Nephron progenitor cell (in vitro differentiated cells): Measurements from ENCODE around the gene OR52E2.

Experiments used
- DNase-seq: peaks from one replicate; pipeline ENCODE4 v3.0.0; 2021
- H3K27ac Mint-ChIP-seq: 2 replicates; pipeline ENCODE4 v1.8.0; 2021; ENCODE audit warnings: mild to moderate bottlenecking, moderate library complexity, mixed read lengths
- H3K27me3 Mint-ChIP-seq: 2 replicates; pipeline ENCODE4 v1.8.0; 2021; ENCODE audit warnings: mild to moderate bottlenecking, low read depth, mixed read lengths; ENCODE audit not compliant: poor library complexity
- H3K36me3 Mint-ChIP-seq: 2 replicates; pipeline ENCODE4 v1.8.0; 2021; ENCODE audit warnings: low read depth, mixed read lengths
- H3K4me1 Mint-ChIP-seq: 2 replicates; pipeline ENCODE4 v1.8.0; 2021; ENCODE audit warnings: mixed read lengths
- H3K4me3 Mint-ChIP-seq: 2 replicates; pipeline ENCODE4 v1.8.0; 2021; ENCODE audit warnings: mild to moderate bottlenecking, moderate library complexity, mixed read lengths
- H3K9me3 Mint-ChIP-seq: 2 replicates; pipeline ENCODE4 v1.8.0; 2021; ENCODE audit warnings: mild to moderate bottlenecking, moderate library complexity, mixed read lengths
- CTCF ChIP-seq: fragments of 200-600 bp; sonication (generic); IDR thresholded peaks from 2 replicates; pipeline ENCODE4 v1.5.0; 2021; ENCODE audit warnings: antibody characterized with exemption

OR52E2 gene

GRCh38 chr11:5090668-5091067 lies 31.2 kb upstream of the OR52E2 start:
- no peak overlapping the region for H3K27ac Mint-ChIP-seq
- no peak overlapping the region for H3K4me3 Mint-ChIP-seq
- H3K4me1 Mint-ChIP-seq = no peaks in the 10 kb centered on the region
- no peak for DNase-seq
- H3K27me3 Mint-ChIP-seq = peaks cover 12% of the 10 kb centered on the region
- H3K36me3 Mint-ChIP-seq = no peaks in the 10 kb centered on the region
- TF ChIP-seq CTCF = no peak
- H3K9me3 Mint-ChIP-seq = no peaks in the 10 kb centered on the region

DNA sequence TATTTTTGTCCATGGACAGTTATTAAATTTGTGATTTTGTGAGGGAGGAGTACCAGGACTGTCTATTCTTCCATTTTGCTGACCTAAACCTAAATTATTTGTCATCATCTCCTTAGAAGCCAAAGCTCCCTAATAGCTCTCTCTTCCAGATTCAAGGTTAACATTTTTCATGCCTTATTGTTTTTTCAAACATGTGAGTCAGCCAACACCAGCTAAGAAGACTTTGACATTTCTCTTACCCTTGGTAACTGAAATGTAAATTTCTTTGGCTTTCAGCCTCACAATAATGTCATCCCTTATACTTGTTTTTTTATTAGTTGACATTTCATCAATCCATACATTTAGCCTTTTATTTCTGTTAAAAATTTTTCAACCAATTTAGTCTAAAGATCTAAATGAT lies 29.1 kb upstream of the OR52E2 start:
- TF ChIP-seq CTCF = no peak
- peaks cover 11% of the 10 kb centered on the region for H3K27me3 Mint-ChIP-seq

DNA sequence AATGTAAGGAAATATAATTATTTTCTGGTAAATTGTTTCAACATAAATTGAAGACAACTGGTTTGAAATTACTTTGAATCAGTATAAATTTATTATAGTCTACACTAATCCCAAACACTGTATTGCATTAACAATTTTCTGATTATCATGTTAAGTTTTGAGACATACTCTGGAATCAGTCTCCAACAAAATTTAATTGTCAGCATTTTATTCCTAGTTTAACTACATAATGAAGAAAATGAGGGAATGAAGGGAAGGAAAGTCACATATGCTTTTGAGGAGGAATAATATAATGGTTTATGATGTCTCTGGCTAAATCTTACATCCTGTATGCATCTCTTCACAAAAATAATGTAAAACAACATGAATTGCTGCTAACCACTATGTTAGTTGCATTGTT lies 24.2 kb upstream of the OR52E2 start:
- no peak overlapping the region for H3K27ac Mint-ChIP-seq
- no peak for TF ChIP-seq CTCF
- H3K27me3 Mint-ChIP-seq = peaks cover 12% of the 10 kb centered on the region
- H3K9me3 Mint-ChIP-seq = no peaks in the 10 kb centered on the region
- no peak overlapping the region for H3K4me3 Mint-ChIP-seq
- H3K36me3 Mint-ChIP-seq = no peaks in the 10 kb centered on the region
- no peak for DNase-seq
- no peaks in the 10 kb centered on the region for H3K4me1 Mint-ChIP-seq

More for the DNA sequence above, 29.1 kb upstream of the OR52E2 start:
- no peak overlapping the region for H3K27ac Mint-ChIP-seq
- H3K36me3 Mint-ChIP-seq = no peaks in the 10 kb centered on the region
- DNase-seq = no peak
- no peaks in the 10 kb centered on the region for H3K4me1 Mint-ChIP-seq
- H3K9me3 Mint-ChIP-seq = no peaks in the 10 kb centered on the region
- H3K4me3 Mint-ChIP-seq = no peak overlapping the region

DNA sequence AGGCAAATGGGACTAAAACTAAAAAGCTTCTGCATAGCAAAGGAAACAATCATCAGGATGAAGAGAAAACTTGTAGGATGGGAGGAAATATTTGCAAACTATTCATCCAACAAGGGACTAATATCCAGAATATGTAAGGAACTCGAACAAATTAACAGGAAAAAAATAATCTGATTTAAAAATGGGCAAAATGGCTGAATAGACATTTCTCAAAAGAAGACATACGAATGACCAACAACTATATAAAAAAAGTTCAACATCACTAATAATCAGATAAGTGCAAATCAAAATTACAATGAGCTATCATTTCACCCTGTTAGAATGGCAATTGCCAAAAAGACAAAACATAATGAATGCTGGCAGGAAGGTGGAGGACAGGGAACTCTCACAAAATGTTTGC lies 22.0 kb upstream of the OR52E2 start:
- TF ChIP-seq CTCF = no peak
- no peak for DNase-seq
- no peaks in the 10 kb centered on the region for H3K4me1 Mint-ChIP-seq
- no peak overlapping the region for H3K4me3 Mint-ChIP-seq
- H3K27ac Mint-ChIP-seq = no peak overlapping the region
- no peaks in the 10 kb centered on the region for H3K36me3 Mint-ChIP-seq
- H3K9me3 Mint-ChIP-seq = no peaks in the 10 kb centered on the region
- H3K27me3 Mint-ChIP-seq = peaks cover 8% of the 10 kb centered on the region

DNA sequence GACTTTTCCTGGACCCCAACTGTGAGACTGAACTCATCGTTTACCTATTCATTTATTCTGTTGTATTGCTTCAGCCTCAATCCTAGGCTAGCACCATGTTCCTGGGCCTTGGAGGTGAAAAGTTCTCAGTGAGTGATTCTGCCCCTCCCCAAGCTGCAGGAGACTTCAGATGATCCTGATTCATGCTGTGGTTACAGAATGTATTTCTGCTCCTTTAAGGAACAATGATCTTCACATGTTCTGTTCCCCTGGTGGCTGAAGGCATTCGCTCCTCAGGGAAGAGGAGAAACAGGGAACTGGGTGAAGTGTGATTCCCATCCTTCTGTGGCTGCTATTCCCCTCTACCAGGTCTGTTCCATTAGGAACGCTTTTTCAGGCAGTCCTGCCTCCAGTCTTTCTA lies 12.4 kb upstream of the OR52E2 start:
- Mint-ChIP-seq H3K4me3 (no peak overlapping the region), H3K27ac (no peak overlapping the region), H3K4me1 (no peaks in the 10 kb centered on the region), H3K9me3 (no peaks in the 10 kb centered on the region), H3K27me3 (no peaks in the 10 kb centered on the region), H3K36me3 (no peaks in the 10 kb centered on the region)
- no peak for TF ChIP-seq CTCF
- no peak for DNase-seq

DNA sequence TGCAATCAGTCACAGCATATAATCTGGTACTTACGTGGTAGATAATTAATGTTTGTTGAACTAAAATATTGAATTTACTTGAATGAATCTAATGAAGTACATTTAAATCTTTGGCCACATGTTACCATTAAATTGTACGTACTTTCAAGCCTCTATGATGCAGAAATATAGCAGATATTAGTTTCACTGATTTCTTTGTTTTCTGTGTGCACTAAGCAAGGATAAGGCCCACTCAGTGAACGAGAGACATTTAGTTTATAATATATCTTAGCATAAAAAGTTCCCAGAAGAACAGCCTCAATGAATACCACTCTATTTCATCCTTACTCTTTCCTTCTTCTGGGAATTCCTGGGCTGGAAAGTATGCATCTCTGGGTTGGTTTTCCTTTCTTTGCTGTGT lies 9.8 kb upstream of the OR52E2 start, which contains the start of gene OR52E1:
Gene OR52E1, plus strand, starts transcription at position 301 of the 400 bp plus-strand sequence.
- Mint-ChIP-seq H3K36me3 (no peaks in the 10 kb centered on the region), H3K9me3 (no peaks in the 10 kb centered on the region), H3K4me3 (no peak within 1 kb of the TSS), H3K27ac (no peak within 1 kb of the TSS), H3K4me1 (peaks cover 1% of the 10 kb centered on the region), H3K27me3 (no peaks in the 10 kb centered on the region)
- no peak for DNase-seq
- TF ChIP-seq CTCF = no peak
